ENCODE data around the gene UBAC1.

DNA sequence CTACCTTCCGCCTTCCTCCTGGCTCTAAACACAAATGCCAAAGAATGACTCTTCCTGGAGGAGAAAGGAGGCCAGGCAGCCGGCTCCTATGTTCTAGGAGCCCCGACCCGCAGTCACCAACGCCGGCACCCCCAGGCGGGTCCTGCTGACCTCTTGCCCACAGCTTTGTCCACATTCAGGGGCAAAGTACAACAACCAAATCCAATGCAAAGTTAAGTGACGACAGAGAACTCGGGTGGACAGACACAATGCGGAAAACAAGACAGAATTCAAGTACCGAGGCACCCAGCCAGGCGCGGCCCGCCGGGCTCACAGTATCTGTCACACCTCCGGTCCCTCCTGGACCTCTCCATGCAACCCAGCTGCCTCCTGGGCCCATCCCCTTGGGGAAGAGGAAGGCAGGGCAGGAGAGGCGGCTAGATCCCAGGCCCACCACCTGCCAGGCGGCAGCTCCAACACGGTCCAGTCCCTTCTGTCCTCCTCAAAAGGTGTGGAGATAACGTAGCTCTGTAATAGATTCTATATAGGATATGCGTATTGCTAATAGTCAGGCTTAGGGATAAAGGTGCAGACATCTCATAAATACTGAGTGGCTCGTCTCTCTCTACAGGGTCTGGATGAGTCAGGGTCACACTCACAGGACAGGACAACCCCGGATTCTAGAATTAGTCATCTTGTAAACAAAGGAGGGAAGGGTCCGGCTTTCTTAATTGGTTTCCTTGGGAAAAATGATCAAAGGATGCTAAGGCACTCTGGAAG, 46.9 kb upstream of the UBAC1 start:
- TF ChIP-seq, protein P1, sequence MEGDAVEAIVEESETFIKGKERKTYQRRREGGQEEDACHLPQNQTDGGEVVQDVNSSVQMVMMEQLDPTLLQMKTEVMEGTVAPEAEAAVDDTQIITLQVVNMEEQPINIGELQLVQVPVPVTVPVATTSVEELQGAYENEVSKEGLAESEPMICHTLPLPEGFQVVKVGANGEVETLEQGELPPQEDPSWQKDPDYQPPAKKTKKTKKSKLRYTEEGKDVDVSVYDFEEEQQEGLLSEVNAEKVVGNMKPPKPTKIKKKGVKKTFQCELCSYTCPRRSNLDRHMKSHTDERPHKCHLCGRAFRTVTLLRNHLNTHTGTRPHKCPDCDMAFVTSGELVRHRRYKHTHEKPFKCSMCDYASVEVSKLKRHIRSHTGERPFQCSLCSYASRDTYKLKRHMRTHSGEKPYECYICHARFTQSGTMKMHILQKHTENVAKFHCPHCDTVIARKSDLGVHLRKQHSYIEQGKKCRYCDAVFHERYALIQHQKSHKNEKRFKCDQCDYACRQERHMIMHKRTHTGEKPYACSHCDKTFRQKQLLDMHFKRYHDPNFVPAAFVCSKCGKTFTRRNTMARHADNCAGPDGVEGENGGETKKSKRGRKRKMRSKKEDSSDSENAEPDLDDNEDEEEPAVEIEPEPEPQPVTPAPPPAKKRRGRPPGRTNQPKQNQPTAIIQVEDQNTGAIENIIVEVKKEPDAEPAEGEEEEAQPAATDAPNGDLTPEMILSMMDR (IDR thresholded peaks at IDR 0.05), result no peak
- TF ChIP-seq POLR2AphosphoS5 (IDR thresholded peaks at IDR 0.05) (no peak), POLR2A (IDR thresholded peaks at IDR 0.05) (no peak)
